ENCODE data around the gene HS6ST3. TPM values are rescaled to one million over a fixed set of nuclear protein-coding genes. Genes with fewer than 3 reads are reported as not detected.

The HS6ST3 gene
- total RNA-seq, 2 donors from 2014 or later: not detected

DNA sequence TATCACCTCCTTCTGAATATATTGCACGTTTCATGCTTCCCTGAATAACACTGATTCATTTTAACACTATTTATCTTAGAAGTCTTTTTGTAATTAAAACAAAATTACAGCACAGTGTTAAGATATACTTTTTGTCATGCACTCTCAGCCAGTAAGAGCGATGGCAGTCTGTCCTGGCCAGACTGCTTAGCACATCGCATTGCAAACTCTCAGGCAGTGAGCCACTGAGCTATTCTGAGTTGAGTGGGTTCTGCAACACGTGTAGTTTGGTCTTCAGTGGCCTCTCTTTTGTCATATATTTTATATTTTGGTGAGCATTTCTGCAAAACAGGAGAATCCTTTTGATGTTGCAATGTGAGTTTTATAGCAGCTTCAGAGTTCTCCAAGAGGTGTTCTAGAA, 332.1 kb downstream of the HS6ST3 start:
- Mint-ChIP-seq H3K36me3 (no peaks in the 10 kb centered on the region), H3K9me3 (peaks cover 5 to 8% of the 10 kb centered on the region in 2 donors), H3K27ac (no peak overlapping the region)
- ATAC-seq (no peak), DNase-seq (ENCODE audit: low spot score in 2 of 2) (no peak)

DNA sequence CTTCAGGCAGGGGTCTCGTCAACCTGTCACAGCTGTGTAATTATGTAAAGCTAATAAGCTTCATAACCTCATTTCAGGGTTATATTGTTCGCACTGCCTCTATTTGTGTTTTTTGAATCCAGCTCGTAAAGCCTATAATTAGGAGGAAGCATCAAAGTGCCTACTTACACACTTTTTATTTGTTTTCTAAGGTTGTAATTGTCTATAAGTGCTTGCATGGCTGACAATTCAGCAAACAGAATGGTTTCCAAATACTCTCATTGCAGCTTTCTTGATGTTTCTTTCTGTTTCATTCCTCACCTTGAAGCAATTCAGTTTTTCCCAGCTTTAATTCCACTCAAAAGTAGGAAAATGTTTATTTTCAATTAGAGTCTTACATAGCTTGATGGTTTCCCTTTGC, 336.3 kb downstream of the HS6ST3 start:
- ATAC-seq (no peak), DNase-seq (ENCODE audit: low spot score in 2 of 2) (no peak)
- H3K9me3 Mint-ChIP-seq: peaks cover 18 to 19% of the 10 kb centered on the region in 2 donors
- H3K36me3 Mint-ChIP-seq: no peaks in the 10 kb centered on the region
- H3K27ac Mint-ChIP-seq: no peak overlapping the region

DNA sequence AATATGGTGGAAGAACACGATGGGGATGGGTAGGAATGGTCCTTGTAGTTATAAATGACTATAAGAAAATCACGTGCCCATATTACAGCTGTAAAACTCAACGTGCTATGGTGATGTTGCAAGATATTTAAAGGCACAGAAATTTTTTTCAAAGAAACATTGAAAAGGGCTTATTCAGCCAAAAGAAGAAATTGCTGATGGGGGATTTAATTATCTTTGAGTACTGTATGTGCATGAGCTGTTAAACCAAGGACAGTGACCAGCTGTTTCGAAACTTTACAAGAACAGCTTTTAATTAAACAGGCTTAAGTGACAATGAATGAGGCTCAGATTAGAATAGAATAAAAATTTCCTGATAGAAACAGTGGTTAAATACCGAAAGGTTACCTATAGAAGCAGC, 339.0 kb downstream of the HS6ST3 start:
- Mint-ChIP-seq H3K27ac (no peak overlapping the region), H3K9me3 (peaks cover 19 to 26% of the 10 kb centered on the region in 2 donors), H3K36me3 (no peaks in the 10 kb centered on the region)
- DNase-seq (ENCODE audit: low spot score in 2 of 2): no peak
- ATAC-seq: no peak

DNA sequence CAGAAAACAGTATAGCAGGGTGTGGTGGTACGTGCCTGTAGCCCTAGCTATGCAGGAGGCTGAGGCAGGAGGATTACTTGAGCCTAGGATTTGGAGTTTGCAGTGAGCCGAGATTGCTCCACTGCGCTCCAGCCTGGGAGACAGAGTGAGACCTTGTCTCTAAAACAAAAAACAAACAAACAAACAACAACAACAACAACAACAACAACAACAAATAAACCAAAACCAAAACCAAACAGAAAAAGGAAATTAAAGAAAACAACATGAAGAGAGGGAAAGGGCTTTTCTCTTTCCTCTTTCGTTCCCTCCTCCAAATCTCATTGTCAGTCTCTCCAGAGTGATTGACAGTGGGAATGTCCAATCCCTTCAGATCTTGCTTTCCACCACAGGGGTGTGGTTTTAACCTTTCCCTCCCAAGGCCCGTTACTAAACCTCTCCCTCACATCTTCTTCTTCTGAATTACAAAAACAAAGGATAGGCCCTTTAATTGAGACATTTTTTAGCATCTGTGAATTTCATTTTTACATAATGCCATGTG, 341.2 kb downstream of the HS6ST3 start:
- Mint-ChIP-seq H3K27ac (no peak overlapping the region), H3K36me3 (no peaks in the 10 kb centered on the region), H3K9me3 (peaks cover 27 to 45% of the 10 kb centered on the region in 2 donors)
- ATAC-seq (no peak), DNase-seq (ENCODE audit: low spot score in 2 of 2) (no peak)

DNA sequence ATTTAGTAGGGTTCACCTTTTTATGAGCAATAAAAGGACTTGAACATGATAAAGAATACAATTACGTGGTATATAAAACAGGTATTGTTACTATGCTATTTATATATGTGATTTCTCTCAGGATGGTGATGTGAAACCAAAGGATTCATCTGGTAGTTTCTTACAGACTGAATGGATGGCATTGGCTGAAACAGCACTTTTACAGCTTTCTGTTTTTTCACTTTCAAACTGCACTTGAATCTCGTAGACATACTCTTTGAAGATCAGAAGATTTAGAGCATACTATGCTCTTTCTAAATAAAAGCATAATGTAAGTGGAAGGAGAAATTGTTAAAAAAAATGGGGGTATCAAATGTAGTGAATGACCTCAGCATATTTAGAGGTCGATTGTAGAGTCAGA, 354.8 kb downstream of the HS6ST3 start:
- ATAC-seq: no peak
- Mint-ChIP-seq H3K27ac (no peak overlapping the region), H3K36me3 (peaks cover 0 to 6% of the 10 kb centered on the region in 2 donors), H3K9me3 (peaks cover 10 to 17% of the 10 kb centered on the region in 2 donors)
- DNase-seq (ENCODE audit: low spot score in 2 of 2): no peak

DNA sequence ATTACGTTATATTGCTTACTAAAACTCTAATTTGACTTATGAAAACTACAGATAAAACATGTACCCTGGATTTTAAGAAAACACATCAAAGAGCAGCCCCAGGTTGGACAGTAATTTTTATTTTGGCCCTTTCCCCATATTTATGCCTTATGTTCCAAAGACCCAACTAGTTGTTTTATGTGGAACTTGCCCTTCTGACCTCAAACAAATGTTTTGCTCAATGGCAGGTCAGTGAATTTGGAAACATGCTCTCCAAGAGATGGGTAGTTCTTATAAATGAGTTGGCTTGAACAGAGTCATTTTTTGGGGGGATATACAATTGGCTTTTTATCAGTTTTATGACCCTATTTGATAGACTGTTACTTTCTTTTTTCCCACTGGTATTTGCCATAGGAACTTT, 360.0 kb downstream of the HS6ST3 start:
- Mint-ChIP-seq H3K9me3 (peaks cover 0 to 5% of the 10 kb centered on the region in 2 donors), H3K36me3 (no peaks in the 10 kb centered on the region), H3K27ac (no peak overlapping the region)
- ATAC-seq (no peak), DNase-seq (ENCODE audit: low spot score in 2 of 2) (no peak)

DNA sequence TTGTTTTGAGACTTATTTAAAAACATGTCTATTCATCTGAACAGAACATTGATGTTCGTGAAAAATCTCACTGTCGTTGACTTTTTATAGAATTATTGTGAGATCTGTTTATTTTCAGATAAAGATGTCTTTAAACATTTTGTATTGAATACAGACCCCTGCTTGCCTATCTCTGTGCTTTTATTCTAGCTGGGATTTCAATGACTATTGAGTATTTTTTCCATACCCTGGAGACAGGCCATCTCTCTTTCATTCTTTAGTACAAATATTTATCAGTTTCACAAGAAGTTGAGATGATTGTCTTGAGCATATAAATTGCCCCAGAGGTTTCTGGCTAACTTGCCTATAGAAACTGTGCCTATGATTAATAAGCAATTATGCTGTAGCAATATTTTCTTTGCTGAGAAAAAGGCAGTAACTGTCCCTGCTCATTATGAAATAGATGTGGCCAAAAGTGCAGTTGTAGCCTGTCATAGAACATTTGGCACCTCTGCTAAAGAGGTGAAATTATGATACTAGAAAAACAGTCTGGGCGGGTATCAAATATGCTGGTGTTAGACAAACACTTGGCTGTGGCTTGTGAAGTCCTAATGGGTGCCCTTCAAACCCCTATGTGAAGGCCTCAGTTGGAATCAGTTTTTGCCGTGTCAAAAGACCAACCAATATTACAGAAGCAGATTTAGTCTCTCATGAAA, 360.6 kb downstream of the HS6ST3 start:
- peaks cover 0 to 5% of the 10 kb centered on the region in 2 donors for H3K9me3 Mint-ChIP-seq
- H3K27ac Mint-ChIP-seq: no peak overlapping the region
- DNase-seq (ENCODE audit: low spot score in 2 of 2) (no peak), ATAC-seq (no peak)
- H3K36me3 Mint-ChIP-seq: no peaks in the 10 kb centered on the region

DNA sequence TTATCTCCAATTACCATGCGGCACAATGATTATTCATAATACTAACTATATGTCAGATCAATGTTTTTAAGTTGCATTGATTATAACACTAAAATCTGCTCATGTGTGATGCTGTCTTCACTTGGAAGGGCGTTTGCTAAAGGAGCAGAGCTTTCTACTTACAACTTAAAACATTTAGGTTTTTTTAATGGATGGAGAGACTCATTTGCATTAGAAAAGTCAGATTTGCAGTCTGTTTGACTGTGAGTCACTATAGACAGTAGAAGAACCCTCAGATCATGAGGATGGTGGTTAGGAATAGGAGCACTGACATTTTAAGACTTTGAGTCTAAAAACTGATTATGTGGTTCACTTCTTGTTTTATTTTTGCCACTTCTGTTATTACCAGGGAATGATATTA, 364.6 kb downstream of the HS6ST3 start:
- Mint-ChIP-seq H3K9me3 (peaks cover 0 to 6% of the 10 kb centered on the region in 2 donors), H3K27ac (no peak overlapping the region), H3K36me3 (no peaks in the 10 kb centered on the region)
- no peak for DNase-seq (ENCODE audit: low spot score in 2 of 2)
- ATAC-seq: no peak

DNA sequence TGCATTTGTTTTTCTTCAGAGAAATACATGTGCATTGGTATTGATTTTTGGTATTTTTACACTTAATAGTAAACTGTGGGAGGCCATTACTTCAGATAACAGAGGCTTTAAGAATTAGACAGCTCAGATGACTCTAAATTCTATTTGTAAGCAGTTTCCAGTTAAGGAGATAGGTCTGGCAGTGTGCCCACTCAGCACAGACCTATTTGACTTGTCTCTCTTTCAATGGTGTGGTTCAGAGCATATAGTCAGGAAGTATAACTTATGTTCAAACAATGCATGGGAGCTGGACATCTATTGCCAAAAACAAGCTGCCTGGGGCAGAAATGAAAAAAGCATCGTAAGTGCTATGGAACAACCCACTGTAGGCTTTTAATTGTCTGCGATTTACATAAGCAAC, 370.7 kb downstream of the HS6ST3 start:
- ATAC-seq (no peak), DNase-seq (ENCODE audit: low spot score in 2 of 2) (no peak)
- no peaks in the 10 kb centered on the region for H3K36me3 Mint-ChIP-seq
- H3K9me3 Mint-ChIP-seq: peaks cover 6 to 10% of the 10 kb centered on the region in 2 donors
- no peak overlapping the region for H3K27ac Mint-ChIP-seq

DNA sequence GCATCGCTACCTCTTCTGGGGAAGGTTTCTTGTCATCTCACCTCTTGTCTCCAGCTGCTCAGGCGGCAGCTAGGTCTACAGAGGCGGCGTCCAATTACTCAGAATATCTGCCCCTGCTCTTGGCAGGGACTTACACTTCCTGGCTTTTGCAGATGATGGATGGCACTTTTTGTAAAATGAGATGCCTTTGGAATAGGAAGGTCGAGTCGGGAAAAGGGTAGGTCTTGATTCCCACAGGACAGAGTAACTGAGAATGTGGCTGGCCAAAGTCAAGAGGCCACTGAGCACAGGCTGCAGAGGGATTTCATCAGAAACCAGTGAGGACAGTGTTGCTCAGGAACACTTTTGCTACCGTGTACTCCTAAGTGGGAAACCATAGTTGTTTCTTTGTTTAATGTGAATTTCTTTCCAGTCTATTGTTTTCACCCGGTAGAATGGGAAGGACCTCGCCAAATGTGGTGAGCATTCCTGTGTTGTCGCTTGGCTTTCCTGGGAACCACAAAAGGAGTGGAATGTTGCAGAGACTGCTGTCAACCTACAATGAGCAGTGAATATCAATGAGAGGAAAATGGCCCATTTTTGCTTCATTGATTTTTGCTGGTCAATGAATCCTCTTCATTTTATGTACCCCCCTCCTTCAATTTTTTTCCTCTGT, 383.7 kb downstream of the HS6ST3 start:
- H3K36me3 Mint-ChIP-seq: no peaks in the 10 kb centered on the region
- H3K27ac Mint-ChIP-seq: no peak overlapping the region
- peaks cover 17 to 26% of the 10 kb centered on the region in 2 donors for H3K9me3 Mint-ChIP-seq

DNA sequence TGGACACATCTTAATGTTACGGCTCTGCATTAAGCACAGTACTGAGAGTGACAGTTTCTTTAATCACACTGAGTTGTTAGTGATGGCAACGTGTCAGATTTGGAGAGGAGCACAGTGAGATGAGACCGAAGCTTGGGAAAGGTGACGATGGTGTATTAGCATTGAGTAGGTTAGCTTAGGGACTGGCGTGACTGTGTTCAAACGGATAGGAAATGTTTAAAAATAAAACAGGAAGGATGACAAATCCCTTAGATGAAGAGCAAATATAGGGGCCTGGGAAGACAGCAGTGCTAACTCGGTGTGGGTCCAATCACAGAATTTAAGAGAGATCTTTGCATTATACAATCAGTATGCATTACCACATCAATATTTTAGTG, 384.3 kb downstream of the HS6ST3 start:
- ATAC-seq: no peak
- Mint-ChIP-seq H3K9me3 (peaks cover 21 to 31% of the 10 kb centered on the region in 2 donors), H3K36me3 (no peaks in the 10 kb centered on the region)

More for the DNA sequence above, 383.7 kb downstream of the HS6ST3 start:
- ATAC-seq: no peak
- DNase-seq (ENCODE audit: low spot score in 2 of 2): no peak

DNA sequence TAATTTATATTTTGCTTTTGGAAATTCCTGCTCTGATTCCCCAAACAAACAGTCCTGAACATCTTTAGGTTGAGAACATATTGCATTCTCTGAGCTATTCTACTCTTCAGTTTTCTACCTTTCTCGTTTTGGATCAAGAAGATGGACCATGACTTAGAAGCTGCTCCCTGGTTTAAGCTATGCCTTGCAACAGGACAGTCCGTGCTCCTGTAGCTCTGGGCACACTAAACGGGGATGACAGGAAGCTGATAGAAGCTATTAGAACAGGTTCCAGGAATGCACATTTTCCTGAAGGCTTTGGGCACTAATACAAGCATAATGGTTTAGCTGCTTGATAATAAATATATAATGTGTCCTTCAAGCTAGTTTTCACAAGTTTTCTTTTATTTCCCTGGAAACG, 385.2 kb downstream of the HS6ST3 start:
- H3K27ac Mint-ChIP-seq: no peak overlapping the region
- DNase-seq (ENCODE audit: low spot score in 2 of 2) (no peak), ATAC-seq (no peak)
- peaks cover 25 to 30% of the 10 kb centered on the region in 2 donors for H3K9me3 Mint-ChIP-seq
- no peaks in the 10 kb centered on the region for H3K36me3 Mint-ChIP-seq

More for the DNA sequence above, 384.3 kb downstream of the HS6ST3 start:
- DNase-seq (ENCODE audit: low spot score in 2 of 2): no peak
- no peak overlapping the region for H3K27ac Mint-ChIP-seq

DNA sequence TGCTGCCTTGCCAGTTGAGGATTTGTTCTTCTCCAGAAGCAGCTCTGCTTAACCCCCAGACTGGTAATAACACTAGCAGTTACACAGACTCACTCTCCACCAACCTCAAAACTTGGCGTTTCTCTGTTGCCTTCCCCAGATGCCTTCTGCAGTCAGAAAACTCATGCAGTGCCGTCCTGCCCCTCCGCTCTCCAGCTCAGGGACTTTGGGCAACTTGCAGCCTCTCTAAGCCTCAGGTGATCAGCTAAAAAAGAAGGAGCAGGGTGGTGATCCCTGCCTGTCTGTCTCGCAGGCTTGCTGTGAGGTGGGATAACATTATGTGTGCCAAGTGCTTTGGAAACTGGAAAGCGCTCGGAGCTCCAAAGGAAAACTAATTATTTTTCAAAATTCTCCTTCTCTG, 391.6 kb downstream of the HS6ST3 start:
- Mint-ChIP-seq H3K36me3 (no peaks in the 10 kb centered on the region), H3K9me3 (peaks cover 13 to 24% of the 10 kb centered on the region in 2 donors), H3K27ac (no peak overlapping the region)
- DNase-seq (ENCODE audit: low spot score in 2 of 2) (no peak), ATAC-seq (no peak)

DNA sequence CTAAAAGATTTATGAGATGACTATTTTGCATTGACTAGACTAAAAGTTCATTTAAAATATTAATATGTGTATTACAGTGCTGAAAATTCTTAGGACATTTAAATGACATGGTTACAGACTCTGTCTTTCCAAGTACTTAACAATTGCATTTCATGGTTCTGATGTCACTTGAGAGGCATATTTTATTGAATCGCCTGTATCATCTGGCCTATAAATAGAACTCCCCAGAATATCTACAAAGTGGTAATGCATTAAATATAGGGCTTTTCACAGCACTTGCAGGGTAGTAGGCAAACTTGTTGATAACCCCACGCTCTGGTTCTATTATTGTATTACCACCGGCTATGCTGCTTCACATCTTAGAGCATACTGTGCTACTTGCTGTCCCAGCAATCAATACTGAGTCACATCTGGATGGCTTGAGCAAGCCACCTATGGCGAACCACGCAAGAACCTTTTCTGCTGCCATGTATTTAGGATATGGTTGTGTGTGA, 400.6 kb downstream of the HS6ST3 start:
- DNase-seq (ENCODE audit: low spot score in 2 of 2): no peak
- ATAC-seq: no peak
- Mint-ChIP-seq H3K36me3 (peaks cover 0 to 6% of the 10 kb centered on the region in 2 donors), H3K9me3 (peaks cover 14 to 17% of the 10 kb centered on the region in 2 donors), H3K27ac (no peak overlapping the region)

DNA sequence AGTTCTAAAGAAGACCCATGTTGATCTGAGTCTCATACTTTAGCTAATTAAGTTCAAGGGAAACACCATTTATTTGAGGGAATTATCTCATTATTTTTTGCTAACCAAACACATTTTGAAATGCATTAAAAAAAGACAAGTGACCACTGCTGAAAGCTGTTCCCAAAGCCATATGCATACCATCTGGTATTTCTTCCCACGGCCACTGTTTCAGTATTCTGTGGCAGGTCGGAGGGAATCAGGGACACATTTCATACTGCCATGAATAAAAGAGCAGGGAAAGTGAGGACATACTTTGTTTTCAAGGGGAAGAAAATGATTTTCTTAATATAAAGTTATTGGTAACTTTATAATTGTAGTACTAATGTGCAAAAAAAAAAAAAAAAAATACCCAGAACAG, 401.2 kb downstream of the HS6ST3 start:
- peaks cover 14 to 17% of the 10 kb centered on the region in 2 donors for H3K9me3 Mint-ChIP-seq
- H3K36me3 Mint-ChIP-seq: peaks cover 0 to 6% of the 10 kb centered on the region in 2 donors
- H3K27ac Mint-ChIP-seq: no peak overlapping the region
- no peak for DNase-seq (ENCODE audit: low spot score in 2 of 2)
- ATAC-seq: no peak

DNA sequence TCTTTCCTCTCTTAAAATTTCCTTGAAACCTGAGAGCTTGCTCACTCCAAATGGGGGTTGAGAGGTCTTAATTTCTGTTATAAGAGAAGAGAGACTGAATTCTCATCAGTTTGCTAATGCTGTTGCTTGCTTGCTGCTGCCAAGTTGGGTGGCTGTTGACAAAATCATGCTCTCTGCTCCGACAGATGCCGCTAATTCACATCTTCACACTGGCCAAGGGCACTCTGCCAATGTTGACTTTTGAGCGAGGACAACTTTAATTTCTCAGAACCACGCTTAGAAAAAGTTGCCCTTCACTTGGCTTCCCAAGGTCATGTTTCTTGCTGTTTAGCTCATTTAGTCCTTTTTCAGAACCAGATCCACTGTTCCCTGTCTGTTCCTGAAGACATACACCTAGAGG, 402.9 kb downstream of the HS6ST3 start:
- peaks cover 19 to 21% of the 10 kb centered on the region in 2 donors for H3K9me3 Mint-ChIP-seq
- ATAC-seq (no peak), DNase-seq (ENCODE audit: low spot score in 2 of 2) (no peak)
- H3K27ac Mint-ChIP-seq: no peak overlapping the region
- peaks cover 0 to 6% of the 10 kb centered on the region in 2 donors for H3K36me3 Mint-ChIP-seq

DNA sequence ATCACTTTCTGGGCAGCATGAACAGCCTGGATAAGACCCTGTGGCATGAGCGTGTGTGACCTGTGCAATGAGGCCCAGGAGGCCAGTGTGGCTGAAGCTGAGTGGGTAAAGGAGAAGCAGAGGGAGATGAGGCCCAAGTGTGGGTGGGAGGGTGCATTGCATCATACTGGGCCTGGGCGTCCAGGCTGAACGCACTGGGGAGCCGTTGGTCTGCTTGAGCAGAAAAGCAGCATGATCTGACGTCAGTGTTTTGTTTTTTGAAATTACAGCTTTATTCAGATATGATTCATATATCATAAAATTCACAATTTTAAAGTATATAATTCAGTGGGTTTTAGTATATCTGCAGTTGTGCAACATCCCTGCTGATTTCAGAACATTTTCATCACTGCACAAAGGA, 409.7 kb downstream of the HS6ST3 start:
- peaks cover 24 to 31% of the 10 kb centered on the region in 2 donors for H3K9me3 Mint-ChIP-seq
- ATAC-seq: no peak
- DNase-seq (ENCODE audit: low spot score in 2 of 2): no peak
- no peaks in the 10 kb centered on the region for H3K36me3 Mint-ChIP-seq
- H3K27ac Mint-ChIP-seq: no peak overlapping the region
